NCI-H82 treated with DMSO at 0.1 percent for 48 hours (cell line): ENCODE results near the gene SBSN.
"Not testable (repeated sequence)": the region's sequence is repeated elsewhere in the genome, so short reads cannot be mapped to it uniquely, and the experiment has no call there.

Experiments
- DNase-seq: peaks from one replicate; lab custom pipeline; 2025; ENCODE audit not compliant: unreplicated experiment; lab: John Stamatoyannopoulos, UW

The SBSN gene

GRCh38 chr19:35478794-35479677, 49.1 kb downstream of the SBSN start:
- no peak for DNase-seq

GRCh38 chr19:35476149-35476548, 52.0 kb downstream of the SBSN start:
- no peak for DNase-seq

- not testable (repeated sequence) for DNase-seq
Measured at GRCh38 chr19:35474594-35474993, 53.5 kb downstream of the SBSN start.

GRCh38 chr19:35474104-35474503, 54.0 kb downstream of the SBSN start:
- no peak for DNase-seq
